GM19099 (cell line): ENCODE data around the gene TFB1M.

Experiments used
- POLR2A ChIP-seq: IDR thresholded peaks from 3 replicates; pipeline ENCODE4 v1.6.1; 2011; ENCODE audit warnings: low read depth; ENCODE audit not compliant: insufficient read length; ENCODE audit errors: extremely low read depth

Gene TFB1M

DNA sequence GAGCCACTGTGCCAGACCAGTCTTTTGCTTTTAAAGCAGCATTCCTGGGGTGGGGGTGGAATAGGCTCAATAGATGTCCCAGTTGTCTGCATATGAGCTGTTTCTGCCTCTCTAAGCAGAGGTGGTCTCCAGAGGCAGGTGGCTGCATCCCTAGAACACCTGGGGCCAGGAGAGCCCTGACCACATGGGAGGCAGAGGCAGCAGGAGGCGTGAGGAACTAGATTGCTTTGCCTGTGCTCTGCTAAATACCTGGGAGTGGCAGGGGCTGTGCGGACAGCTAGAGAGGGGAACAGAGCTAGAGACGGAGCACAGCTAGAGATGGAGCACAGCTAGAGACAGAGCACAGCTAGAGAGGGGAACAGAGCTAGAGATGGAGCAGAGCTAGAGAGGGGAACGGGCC, 79.6 kb downstream of the TFB1M start:
- no peak for TF ChIP-seq POLR2A

DNA sequence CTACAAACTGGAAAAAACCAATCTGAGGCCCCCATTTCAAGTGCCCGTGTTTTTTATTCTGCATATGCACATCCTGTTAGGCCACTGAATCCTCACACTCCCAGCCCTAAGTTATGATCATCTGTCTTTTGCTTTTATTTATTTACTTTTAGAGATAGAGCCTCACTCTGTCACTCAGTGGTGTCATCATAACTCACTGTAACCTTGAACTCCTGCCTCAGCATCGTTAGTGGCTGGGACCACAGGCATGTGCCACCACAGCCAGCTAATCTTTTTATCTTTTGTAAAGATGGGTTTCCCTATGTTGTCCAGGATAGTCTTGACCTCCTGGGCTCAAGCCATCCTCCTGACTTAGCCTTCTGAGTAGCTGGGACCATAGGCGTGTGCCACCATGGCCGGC, 80.1 kb downstream of the TFB1M start:
- TF ChIP-seq POLR2A, result no peak

DNA sequence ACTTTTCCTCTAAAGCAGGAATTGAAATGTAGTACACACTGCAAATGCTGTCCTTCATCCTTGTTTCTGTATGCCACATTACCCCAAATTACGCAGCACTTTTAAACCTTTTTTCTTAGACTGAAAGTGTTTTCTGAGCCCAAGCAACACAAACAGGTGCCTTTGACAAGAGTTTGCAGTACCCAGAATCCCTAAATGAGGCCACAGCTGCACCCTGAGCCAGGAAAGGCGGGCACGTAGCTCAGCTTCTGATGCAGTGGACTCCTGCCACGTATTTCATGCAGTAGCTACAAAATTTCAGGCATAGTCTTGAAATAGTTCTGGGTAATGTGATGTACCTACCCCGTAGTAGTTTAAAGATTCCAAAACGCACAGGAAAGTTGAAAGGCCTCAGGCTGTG, 81.4 kb downstream of the TFB1M start:
- no peak for TF ChIP-seq POLR2A

DNA sequence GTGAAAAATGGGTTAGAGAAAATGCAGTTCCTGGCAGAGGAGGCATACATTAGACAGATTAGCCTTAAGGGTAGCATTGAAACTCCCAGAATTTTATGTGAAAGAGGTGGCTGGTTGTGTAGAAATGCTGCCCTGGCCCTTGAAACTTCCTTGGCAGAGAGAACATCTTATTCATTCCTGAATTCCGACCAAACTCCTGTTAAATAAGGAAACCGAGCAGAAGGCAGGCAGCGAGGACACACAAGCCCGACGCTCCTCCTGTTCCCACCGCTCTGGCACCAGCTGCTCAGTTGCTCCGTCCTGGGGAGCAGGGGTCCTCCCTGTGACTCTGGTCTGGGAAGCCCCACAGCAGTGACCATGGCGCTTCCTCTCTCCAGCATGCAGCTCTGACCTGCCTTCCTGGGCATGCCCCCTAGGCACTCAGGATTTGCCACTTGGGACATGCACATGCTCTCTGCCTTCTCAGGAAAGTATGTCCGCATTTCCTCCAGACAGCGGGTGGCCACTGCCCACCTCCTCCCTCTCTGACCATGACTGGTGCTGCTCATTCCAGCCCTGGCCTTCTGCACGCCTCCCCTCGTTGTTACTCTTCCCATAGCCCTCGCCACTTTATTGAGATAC, 85.6 kb downstream of the TFB1M start:
- no peak for TF ChIP-seq POLR2A

DNA sequence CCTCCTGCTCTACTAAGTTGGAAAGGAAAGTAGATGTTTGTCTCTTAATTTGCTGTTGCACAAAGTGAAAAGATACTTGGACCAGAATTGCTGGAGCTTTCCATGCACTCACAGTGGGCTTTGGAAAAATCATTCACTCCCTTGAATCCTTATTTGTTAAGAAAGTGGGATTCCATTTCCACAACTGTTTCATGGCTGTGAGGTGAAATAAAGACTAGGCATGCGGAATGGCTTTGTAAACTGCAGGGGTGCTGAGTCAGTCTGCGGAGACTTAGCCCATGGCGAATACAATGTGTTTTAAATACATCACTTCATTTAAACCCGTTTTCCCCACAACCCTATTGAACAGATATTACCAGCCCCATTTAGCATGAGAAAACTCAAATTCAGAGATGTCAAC, 87.2 kb downstream of the TFB1M start:
- TF ChIP-seq POLR2A, result no peak

DNA sequence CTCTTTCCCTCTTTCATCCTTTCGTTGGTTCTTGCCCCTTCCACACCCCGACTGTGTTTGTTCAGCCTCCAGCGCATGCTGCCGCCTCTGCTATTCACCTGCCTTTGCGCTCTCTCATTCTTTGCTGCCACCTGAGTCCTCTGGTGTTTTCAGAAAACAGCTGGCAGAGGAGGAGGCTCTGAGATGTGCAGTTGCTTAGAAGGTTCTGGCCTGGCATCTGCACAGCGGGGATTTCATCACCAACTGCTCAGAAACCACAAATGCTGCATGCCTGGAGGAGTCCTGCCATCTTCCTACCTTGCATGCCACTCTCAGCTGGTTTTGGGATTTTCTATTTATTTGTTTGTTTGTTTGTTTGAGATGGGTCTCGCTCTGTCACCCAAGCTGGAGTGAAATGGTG, 89.7 kb downstream of the TFB1M start:
- no peak for TF ChIP-seq POLR2A

DNA sequence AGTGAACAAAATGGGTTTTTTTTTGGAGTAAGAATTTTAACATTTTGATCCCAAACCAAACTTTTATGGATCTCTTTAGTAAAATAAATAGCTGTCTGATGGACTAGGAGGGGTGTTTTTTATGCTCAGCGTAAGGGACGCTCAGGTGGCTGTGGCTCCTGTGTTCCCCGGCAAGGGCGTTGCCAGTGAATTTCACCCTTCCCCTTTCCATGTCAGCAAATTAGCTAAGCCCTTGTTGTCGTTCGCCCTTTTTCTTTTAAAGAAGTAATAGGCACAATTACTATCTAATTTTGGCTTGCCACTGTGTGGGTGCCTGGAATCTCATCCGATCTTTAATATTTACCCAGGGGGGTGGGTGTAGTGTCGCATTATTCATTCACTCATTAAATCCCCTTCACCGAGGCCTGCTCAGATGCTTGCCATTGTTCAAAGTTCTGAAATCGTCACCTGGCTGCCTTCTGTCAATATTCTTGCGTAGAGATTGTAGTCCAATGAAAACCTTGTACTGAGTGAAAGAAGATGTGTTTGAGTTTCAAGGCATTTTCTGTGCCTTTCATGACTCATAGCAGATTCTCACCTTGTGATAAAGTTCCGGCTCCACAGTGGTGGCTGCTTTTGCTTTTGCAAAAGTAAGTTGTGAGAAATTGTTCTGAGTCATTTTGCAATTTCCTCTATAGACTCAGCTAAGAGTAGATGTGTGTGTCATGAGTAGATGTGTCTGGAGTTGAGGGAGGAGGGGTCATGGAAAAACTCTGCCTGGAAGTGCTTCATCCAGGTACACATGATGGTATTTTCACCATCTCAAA, 90.4 kb downstream of the TFB1M start:
- TF ChIP-seq POLR2A, result no peak

DNA sequence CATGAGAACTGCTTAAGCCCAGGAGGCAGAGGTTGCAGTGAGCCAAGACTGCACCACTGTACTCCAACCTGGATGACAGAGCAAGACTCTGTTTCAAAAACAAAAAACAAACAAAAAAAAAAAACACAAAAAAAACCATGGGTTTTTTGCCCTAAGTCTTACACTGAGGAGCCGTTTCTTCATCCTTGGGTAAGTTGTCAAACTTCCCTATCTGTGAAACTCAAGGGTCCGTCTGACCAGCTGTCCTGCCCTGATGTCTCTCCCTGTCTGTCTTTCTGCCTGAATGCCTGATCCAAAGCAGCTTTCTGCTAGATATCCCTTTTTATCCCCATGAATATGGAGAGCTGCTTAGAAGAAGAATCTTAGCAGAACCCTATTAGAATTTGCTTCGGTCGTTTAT, 91.8 kb downstream of the TFB1M start:
- no peak for TF ChIP-seq POLR2A

DNA sequence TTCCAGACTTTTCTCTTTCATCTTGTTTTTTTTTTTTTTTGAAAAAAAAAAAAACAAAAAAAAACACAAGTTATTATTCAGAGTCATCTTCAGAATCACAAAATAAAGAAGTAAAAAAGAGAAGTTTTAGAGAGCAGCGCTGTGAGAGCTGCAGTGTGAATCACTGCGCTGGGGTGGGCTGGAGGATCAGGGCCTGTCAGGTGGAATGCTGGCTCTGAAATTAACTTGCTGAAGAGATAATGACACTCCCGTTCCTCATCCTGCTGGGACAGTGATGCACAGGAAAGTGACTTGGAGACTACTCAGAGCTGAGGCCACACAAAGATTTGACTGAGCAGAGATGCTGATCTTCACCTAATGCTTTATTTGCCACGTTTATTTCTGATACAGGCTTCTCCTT, 93.2 kb downstream of the TFB1M start:
- TF ChIP-seq POLR2A, result no peak

DNA sequence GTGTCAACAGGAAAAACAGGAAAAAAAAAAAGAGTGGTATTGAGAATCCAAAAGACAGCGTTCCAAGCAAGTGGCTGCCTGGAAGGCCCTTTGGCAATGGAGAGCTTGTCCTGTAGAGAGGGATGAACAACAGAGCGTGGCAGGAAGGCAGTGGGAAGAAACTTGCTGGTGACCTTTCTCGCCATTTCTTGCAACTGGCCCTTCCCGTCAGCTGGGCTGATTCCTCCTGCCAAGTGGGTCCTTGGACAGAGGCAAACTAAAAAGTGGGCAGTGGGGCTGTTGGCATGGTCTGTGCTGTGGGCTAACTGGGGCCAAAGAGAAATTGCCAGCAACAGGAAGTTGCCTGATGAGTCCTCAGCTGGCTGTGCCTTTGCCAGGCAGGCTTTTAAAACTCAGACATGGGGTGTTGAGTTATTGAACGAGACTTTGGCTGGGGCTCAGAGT, 94.4 kb downstream of the TFB1M start:
- TF ChIP-seq POLR2A, result no peak

DNA sequence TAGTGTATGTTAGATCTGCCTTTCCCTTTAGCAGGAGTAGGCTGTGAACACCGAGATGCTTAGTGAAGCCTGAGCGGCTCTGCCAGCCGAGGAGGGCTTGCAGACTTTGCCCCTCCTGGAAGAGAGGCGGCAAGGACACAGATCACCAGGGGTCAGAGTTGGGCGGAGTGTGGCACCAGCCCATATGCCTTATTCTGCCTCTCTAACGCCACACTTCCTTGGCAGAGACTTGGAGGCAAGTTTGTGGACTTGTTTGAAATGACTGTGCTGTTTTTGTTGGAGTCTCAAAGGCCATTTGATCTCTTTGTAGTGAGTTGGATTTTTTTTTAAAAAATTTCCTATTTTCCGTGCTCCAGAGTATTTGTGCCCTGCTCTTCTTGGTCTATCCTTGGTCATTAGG, 95.0 kb downstream of the TFB1M start:
- no peak for TF ChIP-seq POLR2A

DNA sequence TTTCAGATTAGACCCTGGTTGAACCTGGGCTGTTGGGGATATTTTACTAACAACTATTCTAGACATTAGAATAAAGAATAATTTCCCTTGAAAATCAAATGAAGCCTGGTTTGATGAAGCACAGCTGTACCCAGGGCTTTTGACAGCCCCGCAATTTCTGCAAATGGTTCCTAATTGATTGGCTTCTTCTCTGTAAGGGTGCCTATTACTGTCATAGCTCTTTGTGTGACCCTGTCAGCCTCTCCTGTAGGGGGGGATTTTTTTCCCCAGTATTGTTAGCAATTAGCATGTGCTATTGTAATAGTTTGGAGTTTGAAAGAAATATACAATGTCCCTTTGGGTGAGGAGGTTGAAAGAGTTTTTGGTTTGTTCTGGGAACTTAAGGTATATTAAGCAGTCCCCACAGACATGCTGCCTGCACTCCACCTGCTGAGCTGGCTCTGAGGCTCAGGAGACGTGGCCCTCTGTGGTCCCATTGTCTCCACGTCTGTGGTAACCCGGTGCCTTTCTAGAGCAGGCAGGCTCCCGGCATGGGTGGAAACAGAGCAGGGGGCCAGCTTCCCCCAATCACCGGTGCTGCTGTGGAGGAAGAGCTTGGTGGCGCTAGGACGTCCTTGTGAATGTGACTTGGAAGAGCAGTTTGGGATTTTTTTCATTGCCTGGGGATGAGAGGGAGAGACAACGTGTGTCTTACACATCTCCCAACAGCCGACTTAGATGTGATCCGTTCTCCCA, 97.8 kb downstream of the TFB1M start:
- no peak for TF ChIP-seq POLR2A

DNA sequence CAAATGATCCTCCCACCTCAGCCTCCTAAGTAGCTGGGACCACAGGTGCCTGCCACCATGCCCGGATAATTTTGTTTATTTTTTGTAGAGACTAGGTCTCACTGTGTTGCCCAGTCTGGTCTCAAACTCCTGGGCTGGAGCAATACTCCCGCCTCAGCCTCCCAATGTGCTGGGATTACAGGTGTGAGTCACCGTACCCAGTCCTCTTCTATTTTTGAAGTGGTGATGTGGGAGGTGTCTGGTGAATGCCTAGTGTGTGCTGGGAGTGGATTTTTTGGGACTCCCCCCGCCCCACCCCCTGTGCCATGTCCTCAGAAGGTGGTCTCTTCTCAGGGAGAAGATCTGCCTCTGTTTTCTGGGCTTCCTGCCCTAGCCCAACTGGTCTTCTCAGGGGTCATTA, 98.4 kb downstream of the TFB1M start:
- TF ChIP-seq POLR2A, result no peak

DNA sequence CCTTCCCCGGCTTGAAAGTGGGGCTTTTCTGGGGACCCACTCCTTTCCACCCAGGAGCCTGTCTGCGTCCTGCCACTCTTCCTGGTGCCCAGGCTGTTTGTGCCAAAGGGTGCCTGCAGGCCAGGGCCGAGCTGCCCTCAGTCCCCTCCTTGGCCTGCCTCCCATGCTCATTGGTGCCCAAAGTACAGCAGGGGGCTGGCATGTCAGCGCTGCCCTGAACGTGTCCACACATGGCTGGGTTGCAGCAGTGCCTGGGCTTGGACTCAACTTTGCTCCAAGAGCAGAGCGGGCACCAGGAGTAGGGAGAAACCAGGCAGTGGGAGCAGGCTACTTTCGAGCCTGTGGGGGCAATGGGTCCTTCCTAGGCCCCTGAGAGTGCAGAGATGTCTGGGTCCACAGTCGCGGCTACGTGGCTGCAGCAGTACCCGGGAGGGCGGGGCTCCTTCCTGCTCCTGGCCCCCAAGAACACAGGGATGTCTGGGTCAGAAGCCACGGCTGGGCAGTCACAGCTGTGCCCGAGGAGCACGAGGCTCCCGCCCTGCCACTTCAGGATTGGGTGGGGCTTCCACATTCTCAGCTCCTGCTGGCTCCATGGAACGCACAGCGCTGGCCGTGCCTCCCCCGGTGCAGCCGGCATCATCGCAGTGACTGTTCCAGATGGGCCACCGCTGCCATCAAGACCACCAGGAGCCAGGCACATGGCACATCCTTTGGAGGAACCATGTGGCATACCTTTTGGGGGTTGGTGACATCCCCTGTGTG, 100.5 kb downstream of the TFB1M start:
- no peak for TF ChIP-seq POLR2A
